H9 (cell line): ENCODE measurements around the gene STN1. TPM values are rescaled to one million over a fixed set of nuclear protein-coding genes. Genes with fewer than 3 reads are reported as not detected.

Experiments
- DNase-seq: peaks from one replicate; pipeline ENCODE4 v3.0.0-alpha.2; 2017
- H2AFZ ChIP-seq: one replicate; pipeline ENCODE4 v1.6.1; 2013; ENCODE audit warnings: mild to moderate bottlenecking, low read length, control low read depth, moderate library complexity
- H2AK5ac ChIP-seq: 2 replicates; pipeline ENCODE4 v1.6.1; 2013; ENCODE audit warnings: low read length, control low read depth, mixed read lengths; ENCODE audit not compliant: insufficient read length
- H2BK120ac ChIP-seq: one replicate; pipeline ENCODE4 v1.6.1; 2013; ENCODE audit warnings: low read depth, mild to moderate bottlenecking, low read length, control low read depth, inconsistent platforms; ENCODE audit not compliant: poor library complexity, severe bottlenecking
- H2BK12ac ChIP-seq: 2 replicates; pipeline ENCODE4 v1.6.1; 2013; ENCODE audit warnings: low read length, control low read depth, mixed read lengths, low read depth; ENCODE audit not compliant: insufficient read length
- H2BK15ac ChIP-seq: 2 replicates; pipeline ENCODE4 v1.6.1; 2013; ENCODE audit warnings: low read depth, low read length, control low read depth
- H2BK20ac ChIP-seq: one replicate; pipeline ENCODE4 v1.6.1; 2013; ENCODE audit warnings: low read depth, mild to moderate bottlenecking, low read length, control low read depth, inconsistent platforms; ENCODE audit not compliant: poor library complexity, severe bottlenecking
- H2BK5ac ChIP-seq: 2 replicates; pipeline ENCODE4 v1.6.1; 2013; ENCODE audit warnings: low read length, control low read depth, mixed read lengths; ENCODE audit not compliant: insufficient read length
- H3K14ac ChIP-seq: 2 replicates; pipeline ENCODE4 v1.6.1; 2013; ENCODE audit warnings: low read length, control low read depth; ENCODE audit not compliant: insufficient read depth
- H3K18ac ChIP-seq: 2 replicates; pipeline ENCODE4 v1.6.1; 2013; ENCODE audit warnings: low read depth, mild to moderate bottlenecking, mixed read lengths, low read length, control low read depth; ENCODE audit not compliant: insufficient read length
- H3K23ac ChIP-seq: 2 replicates; pipeline ENCODE4 v1.6.1; 2013; ENCODE audit warnings: low read length, control low read depth, mixed read lengths, low read depth; ENCODE audit not compliant: insufficient read length
- H3K23me2 ChIP-seq: 2 replicates; pipeline ENCODE4 v1.6.1; 2013; ENCODE audit warnings: low read depth, mild to moderate bottlenecking, mixed read lengths, low read length, control low read depth; ENCODE audit not compliant: insufficient read length, poor library complexity, severe bottlenecking
- H3K27ac ChIP-seq: 2 replicates; pipeline ENCODE4 v1.5.1; 2013; ENCODE audit warnings: low read length, control low read depth, mixed read lengths, low read depth; ENCODE audit not compliant: insufficient read length
- H3K27me3 ChIP-seq: 2 replicates; pipeline ENCODE4 v1.6.1; 2013; ENCODE audit warnings: low read length, control low read depth, inconsistent platforms; ENCODE audit not compliant: insufficient read depth
- H3K4ac ChIP-seq: 2 replicates; pipeline ENCODE4 v1.6.1; 2013; ENCODE audit warnings: low read depth, mild to moderate bottlenecking, control low read depth, inconsistent platforms, low read length, moderate library complexity
- H3K4me1 ChIP-seq: 2 replicates; pipeline ENCODE4 v1.6.1; 2013; ENCODE audit warnings: low read length, control low read depth, inconsistent platforms; ENCODE audit not compliant: insufficient read depth
- H3K4me2 ChIP-seq: 2 replicates; pipeline ENCODE4 v1.6.1; 2013; ENCODE audit warnings: low read length, control low read depth, mixed read lengths; ENCODE audit not compliant: insufficient read length, insufficient read depth
- H3K56ac ChIP-seq: 2 replicates; pipeline ENCODE4 v1.6.1; 2013; ENCODE audit warnings: low read depth, mild to moderate bottlenecking, mixed read lengths, low read length, control low read depth; ENCODE audit not compliant: insufficient read length
- H3K79me1 ChIP-seq: 2 replicates; pipeline ENCODE4 v1.6.1; 2013; ENCODE audit warnings: low read depth, mild to moderate bottlenecking, moderate library complexity, low read length, control low read depth, inconsistent platforms; ENCODE audit not compliant: insufficient read depth, poor library complexity, severe bottlenecking
- H3K79me2 ChIP-seq: 2 replicates; pipeline ENCODE4 v1.6.1; 2013; ENCODE audit warnings: low read length, control low read depth, inconsistent platforms; ENCODE audit not compliant: insufficient read depth
- H3K9ac ChIP-seq: 2 replicates; pipeline ENCODE4 v1.6.1; 2013; ENCODE audit warnings: low read length, control low read depth, mixed read lengths; ENCODE audit not compliant: insufficient read length; ENCODE audit errors: extremely low read depth
- H3K9me3 ChIP-seq: one replicate; pipeline ENCODE4 v1.6.1; 2013; ENCODE audit warnings: low read depth, low read length, inconsistent platforms; ENCODE audit not compliant: control insufficient read depth
- H3T11ph ChIP-seq: one replicate; pipeline ENCODE4 v1.6.1; 2013; ENCODE audit warnings: mild to moderate bottlenecking, low read length, control low read depth, inconsistent platforms
- H4K20me1 ChIP-seq: one replicate; pipeline ENCODE4 v1.6.1; 2013; ENCODE audit not compliant: control insufficient read depth, insufficient read length, insufficient read depth
- H4K5ac ChIP-seq: 2 replicates; pipeline ENCODE4 v1.6.1; 2013; ENCODE audit warnings: low read depth, mild to moderate bottlenecking, mixed read lengths, low read length, control low read depth; ENCODE audit not compliant: insufficient read length
- H4K8ac ChIP-seq: replicated peaks from 2 replicates; pipeline ENCODE4 v1.6.1; 2013; ENCODE audit warnings: low read length, control low read depth, mixed read lengths, low read depth; ENCODE audit not compliant: insufficient read length
- H4K91ac ChIP-seq: 2 replicates; pipeline ENCODE4 v1.6.1; 2013; ENCODE audit warnings: low read depth, mild to moderate bottlenecking, moderate library complexity, mixed read lengths, low read length, control low read depth; ENCODE audit not compliant: insufficient read length
- H3K27ac Mint-ChIP-seq, 3 experiments: 2 replicates in 2 of 3; 3 replicates in 1 of 3; pipeline ENCODE4 v1.8.0; 2020 to 2021; ENCODE audit warnings: mixed read lengths in 3 of 3, mild to moderate bottlenecking in 1 of 3, moderate library complexity in 1 of 3
- H3K27me3 Mint-ChIP-seq: 2 replicates; pipeline ENCODE4 v1.8.0; 2021; ENCODE audit warnings: low read depth, mild to moderate bottlenecking, moderate library complexity, mixed read lengths
- H3K36me3 Mint-ChIP-seq, 3 experiments: 2 replicates in 2 of 3; 3 replicates in 1 of 3; pipeline ENCODE4 v1.8.0; 2020 to 2021; ENCODE audit warnings: low read depth in 3 of 3, mixed read lengths in 3 of 3; ENCODE audit not compliant: insufficient read depth in 1 of 3
- H3K4me1 Mint-ChIP-seq, 2 experiments: 2 replicates each; pipeline ENCODE4 v1.8.0; 2020; ENCODE audit warnings: mixed read lengths in 2 of 2
- H3K4me3 Mint-ChIP-seq, 2 experiments: 2 replicates in 1 of 2; 3 replicates in 1 of 2; pipeline ENCODE4 v1.8.0; 2020 to 2021; ENCODE audit warnings: mild to moderate bottlenecking in 2 of 2, mixed read lengths in 2 of 2, moderate library complexity in 1 of 2
- H3K9me3 Mint-ChIP-seq, 2 experiments: 2 replicates in 1 of 2; 3 replicates in 1 of 2; pipeline ENCODE4 v1.8.0; 2020; ENCODE audit warnings: mild to moderate bottlenecking in 2 of 2, mixed read lengths in 2 of 2, moderate library complexity in 1 of 2
- WGBS: extraction: QIAGEN DNeasy Blood & Tissue Kit; methylation state at CpG from one replicate; pipeline ENCODE4 v1.1.7; 2013; ENCODE audit warnings: missing lambda C conversion rate, low lambda C conversion rate, mixed read lengths; ENCODE audit not compliant: insufficient read length; ENCODE audit errors: extremely low coverage; 5-methylcytosine and 5-hydroxymethylcytosine counted together
- total RNA-seq: library from RNA; stranded (reverse); gene quantifications from 2 replicates; pipeline ENCODE4 v1.2.1, GENCODE V29; 2021
- TF ChIP-seq, protein P1 (sequence below): fragments of 200-600 bp; sonication (generic); conservative IDR thresholded peaks from 3 replicates; pipeline ENCODE4 v1.8.0; 2021; ENCODE audit warnings: antibody characterized with exemption, mild to moderate bottlenecking

The STN1 gene
- total RNA-seq, 1 experiment from 2014 or later = 11.3 TPM

DNA sequence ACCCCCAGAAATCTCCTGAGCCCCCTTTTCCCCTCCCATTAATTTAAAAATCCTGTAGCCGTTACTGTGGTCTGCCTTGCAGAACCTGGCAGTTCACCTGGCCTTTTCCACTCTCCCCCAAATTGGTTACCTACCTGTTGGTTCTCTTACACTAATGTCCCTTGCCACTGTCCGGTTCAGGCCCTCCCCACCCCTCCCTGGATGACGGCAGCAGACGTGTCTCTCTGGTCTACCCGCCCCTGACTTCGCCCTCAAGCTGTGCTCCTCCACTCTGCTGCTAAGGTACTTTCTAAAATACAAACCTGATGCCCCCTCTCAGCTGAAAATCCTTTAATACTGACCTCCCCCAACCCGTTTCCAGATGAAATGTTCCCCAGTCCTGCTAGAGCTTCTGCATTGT, 47.0 kb downstream of the STN1 start:
- no peak overlapping the region for H3K9ac ChIP-seq
- no peak overlapping the region for H3K4me2 ChIP-seq
- H3K4me3 Mint-ChIP-seq = no peak overlapping the region
- DNase-seq = no peak
- H2AK5ac ChIP-seq = no peak overlapping the region
- H2BK15ac ChIP-seq = no peak overlapping the region
- H3T11ph ChIP-seq = no peak overlapping the region
- no peaks in the 10 kb centered on the region; a peak in 1 of 5 replicates for H3K9me3 Mint-ChIP-seq
- H3K27me3 Mint-ChIP-seq = no peaks in the 10 kb centered on the region
- H3K4me1 ChIP-seq = 0 out of 2 replicates have a peak, but pooled peaks cover 2% of the 10 kb centered on the region
- H2BK20ac ChIP-seq = no peak overlapping the region
- H4K5ac ChIP-seq = no peak overlapping the region
- TF ChIP-seq, protein P1, sequence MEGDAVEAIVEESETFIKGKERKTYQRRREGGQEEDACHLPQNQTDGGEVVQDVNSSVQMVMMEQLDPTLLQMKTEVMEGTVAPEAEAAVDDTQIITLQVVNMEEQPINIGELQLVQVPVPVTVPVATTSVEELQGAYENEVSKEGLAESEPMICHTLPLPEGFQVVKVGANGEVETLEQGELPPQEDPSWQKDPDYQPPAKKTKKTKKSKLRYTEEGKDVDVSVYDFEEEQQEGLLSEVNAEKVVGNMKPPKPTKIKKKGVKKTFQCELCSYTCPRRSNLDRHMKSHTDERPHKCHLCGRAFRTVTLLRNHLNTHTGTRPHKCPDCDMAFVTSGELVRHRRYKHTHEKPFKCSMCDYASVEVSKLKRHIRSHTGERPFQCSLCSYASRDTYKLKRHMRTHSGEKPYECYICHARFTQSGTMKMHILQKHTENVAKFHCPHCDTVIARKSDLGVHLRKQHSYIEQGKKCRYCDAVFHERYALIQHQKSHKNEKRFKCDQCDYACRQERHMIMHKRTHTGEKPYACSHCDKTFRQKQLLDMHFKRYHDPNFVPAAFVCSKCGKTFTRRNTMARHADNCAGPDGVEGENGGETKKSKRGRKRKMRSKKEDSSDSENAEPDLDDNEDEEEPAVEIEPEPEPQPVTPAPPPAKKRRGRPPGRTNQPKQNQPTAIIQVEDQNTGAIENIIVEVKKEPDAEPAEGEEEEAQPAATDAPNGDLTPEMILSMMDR = no peak
- H2BK120ac ChIP-seq = no peak overlapping the region
- H3K14ac ChIP-seq = no peak overlapping the region
- no peak overlapping the region for H4K91ac ChIP-seq
- no peak overlapping the region for H3K56ac ChIP-seq
- H2BK12ac ChIP-seq = no peak overlapping the region
- H3K4me1 Mint-ChIP-seq = peaks cover 13 to 18% of the 10 kb centered on the region in 2 experiments
- no CpG with 5 or more reads among the region's 7 CpGs for WGBS
- no peak overlapping the region for H3K27ac ChIP-seq
- no peaks in the 10 kb centered on the region for H3K79me2 ChIP-seq
- H3K23me2 ChIP-seq = no peaks in the 10 kb centered on the region
- H3K27me3 ChIP-seq = no peaks in the 10 kb centered on the region
- no peak overlapping the region for H4K8ac ChIP-seq
- H2BK5ac ChIP-seq = no peak overlapping the region
- H4K20me1 ChIP-seq = no peaks in the 10 kb centered on the region
- H3K9me3 ChIP-seq = no peaks in the 10 kb centered on the region
- H3K27ac Mint-ChIP-seq = peak overlapping the region in 1 of 3 experiments; percentile 23; a peak in 1 of 7 replicates
- no peaks in the 10 kb centered on the region for H3K36me3 Mint-ChIP-seq
- no peak overlapping the region for H3K23ac ChIP-seq
- H3K18ac ChIP-seq = no peak overlapping the region
- H2AFZ ChIP-seq = no peak overlapping the region
- no peaks in the 10 kb centered on the region for H3K79me1 ChIP-seq
- H3K4ac ChIP-seq = no peak overlapping the region
